ENCODE results near the gene ADORA2B.
"Not testable (repeated sequence)": the region's sequence is repeated elsewhere in the genome, so short reads cannot be mapped to it uniquely, and the experiment has no call there.

The ADORA2B gene

DNA sequence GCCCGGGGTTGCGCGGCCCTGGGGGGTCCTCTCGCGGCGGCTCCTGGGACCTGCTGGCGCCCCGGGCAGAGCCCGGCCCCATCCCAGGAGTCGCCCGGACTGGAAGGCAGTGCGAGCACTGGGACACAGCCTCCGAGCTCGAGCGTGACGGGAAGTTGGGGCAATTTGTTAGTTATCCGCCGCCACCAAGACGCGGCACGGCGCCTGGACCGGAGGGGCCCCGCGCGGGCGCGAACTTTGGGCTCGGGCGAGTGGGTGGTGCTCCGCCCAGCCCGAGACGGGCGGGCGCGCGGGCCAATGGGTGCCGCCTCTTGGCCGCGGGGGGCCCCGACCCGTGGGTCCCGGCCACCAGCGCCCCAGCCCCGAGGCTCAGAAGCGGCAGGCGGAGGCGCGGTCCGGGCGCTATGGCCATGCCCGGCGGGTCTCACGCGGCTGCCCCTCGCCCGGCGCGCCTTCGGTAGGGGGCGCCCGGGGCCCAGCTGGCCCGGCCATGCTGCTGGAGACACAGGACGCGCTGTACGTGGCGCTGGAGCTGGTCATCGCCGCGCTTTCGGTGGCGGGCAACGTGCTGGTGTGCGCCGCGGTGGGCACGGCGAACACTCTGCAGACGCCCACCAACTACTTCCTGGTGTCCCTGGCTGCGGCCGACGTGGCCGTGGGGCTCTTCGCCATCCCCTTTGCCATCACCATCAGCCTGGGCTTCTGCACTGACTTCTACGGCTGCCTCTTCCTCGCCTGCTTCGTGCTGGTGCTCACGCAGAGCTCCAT, at the start of gene ADORA2B:
Gene ADORA2B, plus strand, starts transcription at position 372 of the 768 bp plus-strand sequence. Its CDS starts 119 bp downstream, at position 491.
- DNase-seq = peak; percentile 91

DNA sequence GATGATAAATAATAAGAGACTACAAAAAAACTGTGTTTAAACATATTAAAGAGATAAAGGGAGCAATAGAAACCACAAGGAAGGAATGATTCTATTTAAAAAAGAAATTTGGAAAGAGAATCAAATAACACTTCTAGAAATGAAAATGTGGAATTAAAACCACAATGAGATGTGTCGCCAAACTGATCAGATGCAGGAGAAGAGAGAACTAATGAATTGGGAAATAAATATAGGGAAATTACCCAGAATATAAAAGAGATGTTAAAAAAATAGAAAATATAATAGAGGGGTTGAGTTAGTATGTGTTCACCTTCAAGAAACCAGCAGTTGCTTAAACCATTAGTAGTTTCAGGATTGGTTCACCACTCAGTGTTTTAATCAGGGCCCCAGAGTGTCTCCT, 48.7 kb upstream of the ADORA2B start:
- DNase-seq = no peak

DNA sequence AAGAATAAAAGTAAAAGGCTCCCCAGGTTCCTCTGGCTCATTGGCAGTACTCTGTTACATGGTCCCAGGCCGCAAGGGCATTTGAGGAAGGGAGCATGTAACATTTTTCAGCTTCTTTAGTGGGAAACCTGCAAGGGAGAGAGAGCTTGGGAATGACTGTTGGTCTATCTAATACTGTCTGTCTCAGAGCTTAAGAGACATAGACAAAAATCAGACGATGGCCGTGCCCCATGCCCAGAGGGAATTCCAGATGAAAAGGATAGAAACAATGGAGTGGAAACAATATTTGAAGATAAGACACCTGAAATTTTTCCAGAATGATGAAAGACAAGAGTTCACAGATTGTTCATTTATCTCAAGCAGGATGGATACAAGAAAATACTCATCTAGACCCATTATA, 48.1 kb upstream of the ADORA2B start:
- no peak for DNase-seq

DNA sequence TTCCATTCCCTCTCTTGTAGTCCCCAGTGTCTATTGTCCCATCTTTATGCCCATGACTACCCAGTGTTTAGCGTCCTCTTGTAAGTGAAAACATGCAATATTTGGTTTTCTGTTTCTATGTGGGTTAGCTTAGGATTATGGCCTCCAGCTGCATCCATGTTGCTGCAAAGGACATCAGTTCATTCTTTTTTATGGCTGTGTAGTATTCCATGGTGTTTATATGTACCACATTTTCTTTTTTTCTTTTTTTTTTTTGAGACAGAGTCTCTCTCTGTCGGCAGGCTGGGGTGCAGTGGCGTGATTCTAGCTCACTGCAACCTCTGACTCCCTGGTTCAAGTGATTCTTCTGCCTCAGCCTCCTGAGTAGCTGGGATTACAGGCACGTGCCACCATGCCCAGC, 45.3 kb upstream of the ADORA2B start:
- DNase-seq = not testable (repeated sequence)

DNA sequence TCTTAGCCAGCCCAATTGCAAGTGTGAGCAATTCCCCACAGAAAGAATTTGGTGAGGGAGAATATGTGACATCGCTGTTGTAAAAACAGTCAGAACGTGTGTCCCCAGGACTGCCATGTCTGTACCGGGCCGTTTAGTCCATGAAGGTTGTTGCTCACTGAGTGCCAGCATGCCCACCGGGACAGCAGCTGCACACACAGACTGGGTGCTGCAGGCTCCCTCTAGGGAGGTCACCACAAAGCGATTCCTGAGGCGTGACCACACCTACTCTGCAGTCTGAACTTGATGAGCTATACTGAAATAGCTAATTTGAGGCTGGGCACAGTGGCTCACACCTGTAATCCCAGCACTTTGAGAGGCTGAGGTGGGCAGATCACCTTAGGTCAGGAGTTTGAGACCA, 44.1 kb upstream of the ADORA2B start:
- DNase-seq = no peak

DNA sequence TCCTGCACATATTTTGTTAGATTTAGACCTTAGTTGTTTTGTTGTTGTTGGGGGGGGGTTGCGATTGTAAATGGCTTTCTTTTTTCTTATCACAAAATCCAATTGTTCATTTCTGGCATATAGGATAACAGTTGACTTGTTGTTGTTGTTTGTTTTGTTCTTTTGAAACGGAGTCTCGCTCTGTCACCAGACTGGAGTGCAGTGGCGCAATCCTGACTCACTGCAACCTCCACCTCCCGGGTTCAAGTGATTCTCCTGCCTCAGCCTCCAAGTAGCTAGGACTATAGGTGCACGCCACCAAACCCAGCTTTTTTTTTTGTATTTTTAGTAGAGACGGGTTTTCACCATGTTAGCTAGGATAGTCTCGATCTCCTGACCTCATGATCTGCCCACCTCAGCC, 39.7 kb upstream of the ADORA2B start:
- not testable (repeated sequence) for DNase-seq

DNA sequence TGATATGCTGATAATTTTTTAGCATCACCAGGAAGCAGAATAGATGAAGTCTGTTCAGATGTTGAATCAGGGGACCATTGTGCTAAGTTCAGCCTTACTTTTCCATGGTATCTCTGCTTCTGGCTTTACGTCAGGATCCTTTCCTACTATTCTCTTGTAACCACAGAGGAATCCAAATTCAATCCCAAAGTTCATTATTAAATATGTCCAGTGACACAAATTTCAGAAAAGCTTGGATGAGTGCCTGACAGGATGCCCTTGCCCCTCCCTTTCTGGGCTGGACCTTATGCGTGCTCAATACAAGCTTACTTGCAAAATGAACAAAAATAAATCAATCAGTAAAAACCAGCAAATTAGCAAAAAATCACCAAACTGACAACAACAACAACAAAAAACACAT, 37.6 kb upstream of the ADORA2B start:
- DNase-seq = no peak

DNA sequence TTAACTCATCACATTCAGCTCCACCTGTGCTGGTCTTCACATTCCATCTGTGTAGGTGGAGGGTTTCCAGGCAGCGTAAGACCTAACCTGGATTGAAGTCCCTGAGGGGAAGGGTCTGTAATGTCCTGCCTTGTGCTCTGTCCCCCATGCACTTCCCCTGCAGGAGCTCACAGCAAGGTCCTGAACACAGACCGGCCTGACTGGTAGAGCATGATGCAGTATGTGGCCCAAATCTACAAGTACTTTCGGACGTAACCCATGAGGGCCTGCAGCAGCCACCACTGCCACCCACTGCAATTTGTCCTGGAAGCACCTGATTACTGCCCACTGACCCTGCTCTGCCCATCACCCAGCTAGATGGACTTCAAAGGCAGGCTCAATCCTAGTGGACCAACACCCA, 36.6 kb upstream of the ADORA2B start:
- DNase-seq = no peak

DNA sequence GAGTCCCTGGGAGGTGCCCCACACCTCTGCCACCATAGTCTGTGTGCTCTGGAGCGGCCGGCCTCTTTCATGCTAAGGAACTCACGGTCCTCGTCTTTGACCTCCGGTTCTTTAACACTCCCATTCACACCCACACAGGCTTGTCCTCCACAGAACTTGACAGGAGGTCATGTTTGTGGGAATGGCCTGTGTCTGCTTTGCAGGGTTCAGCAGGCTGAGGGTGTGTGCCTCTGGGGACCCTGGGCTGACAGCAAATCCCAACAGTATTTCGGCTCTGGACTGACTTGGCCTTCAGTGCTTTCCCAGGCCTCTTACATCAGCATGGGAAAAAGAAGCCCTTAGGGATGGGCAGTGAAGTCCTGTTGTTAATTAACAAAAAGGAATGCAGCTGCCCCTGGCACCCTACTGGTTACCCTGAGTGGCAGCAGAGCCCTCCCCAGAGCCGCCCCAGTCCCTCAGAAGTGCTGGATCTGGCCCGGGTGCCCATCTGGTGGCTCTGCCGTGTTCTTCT, 35.4 kb upstream of the ADORA2B start:
- DNase-seq = no peak

DNA sequence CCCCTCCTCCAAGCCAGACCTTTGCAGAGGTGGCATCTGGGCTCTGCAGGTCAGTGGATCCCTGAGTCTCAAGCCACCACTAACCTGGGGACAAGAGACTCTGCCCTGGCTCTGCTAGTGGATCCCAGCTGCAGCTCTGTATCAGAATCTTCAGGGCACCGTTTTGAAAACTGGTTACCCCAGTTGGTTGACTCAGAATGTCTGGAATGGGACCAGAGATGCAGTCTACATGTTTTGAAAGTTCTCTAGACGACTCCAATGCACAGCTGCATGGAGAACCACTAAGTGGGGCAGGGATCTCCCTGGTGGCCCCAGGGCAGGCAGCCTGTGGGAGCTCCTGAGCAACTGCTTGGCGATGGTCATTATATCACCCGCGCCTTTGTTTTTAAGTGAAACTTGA, 34.1 kb upstream of the ADORA2B start:
- DNase-seq = no peak

DNA sequence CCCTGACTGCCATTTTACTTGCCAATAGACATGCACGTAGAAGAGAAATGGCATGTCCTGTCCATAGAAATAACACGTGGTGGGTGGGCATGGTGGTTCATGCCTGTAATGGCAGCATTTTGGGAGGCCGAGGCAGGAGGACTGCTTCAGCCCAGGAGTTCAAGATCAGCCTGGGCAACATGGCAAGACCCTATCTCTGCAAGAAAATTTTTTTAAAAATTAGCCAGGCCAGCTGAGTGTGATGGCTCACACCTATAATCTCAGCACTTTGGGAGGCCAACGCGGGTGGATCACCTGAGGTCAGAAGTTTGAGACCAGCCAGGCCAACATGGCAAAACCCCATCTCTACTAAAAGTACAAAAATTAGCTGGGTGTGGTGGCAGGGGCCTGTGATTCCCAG, 33.2 kb upstream of the ADORA2B start:
- not testable (repeated sequence) for DNase-seq

DNA sequence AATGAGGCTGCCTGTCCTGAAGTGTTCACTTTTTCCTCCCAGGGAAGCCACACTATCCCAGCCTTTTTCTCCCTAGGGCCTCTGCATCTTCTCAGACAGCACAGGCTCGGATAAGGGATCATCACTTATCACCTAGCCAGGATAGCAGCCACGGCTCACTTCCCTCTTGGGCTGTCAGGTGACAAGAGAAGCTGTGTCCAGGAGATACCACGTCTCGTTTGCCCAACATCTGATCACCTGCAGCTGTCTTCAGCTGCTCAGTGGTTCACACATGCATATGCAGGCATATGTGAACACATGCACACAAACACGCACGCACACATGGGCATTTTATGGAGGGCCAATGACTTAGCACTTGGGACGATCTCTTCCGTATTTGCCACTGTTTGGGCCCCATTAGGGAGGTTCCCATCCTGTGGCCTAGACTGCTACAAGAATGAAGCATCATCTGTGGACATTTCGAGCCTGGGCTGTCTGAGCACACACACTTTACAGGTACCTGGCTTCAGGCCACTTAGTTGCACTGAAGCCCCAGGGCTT, 32.4 kb upstream of the ADORA2B start:
- no peak for DNase-seq

DNA sequence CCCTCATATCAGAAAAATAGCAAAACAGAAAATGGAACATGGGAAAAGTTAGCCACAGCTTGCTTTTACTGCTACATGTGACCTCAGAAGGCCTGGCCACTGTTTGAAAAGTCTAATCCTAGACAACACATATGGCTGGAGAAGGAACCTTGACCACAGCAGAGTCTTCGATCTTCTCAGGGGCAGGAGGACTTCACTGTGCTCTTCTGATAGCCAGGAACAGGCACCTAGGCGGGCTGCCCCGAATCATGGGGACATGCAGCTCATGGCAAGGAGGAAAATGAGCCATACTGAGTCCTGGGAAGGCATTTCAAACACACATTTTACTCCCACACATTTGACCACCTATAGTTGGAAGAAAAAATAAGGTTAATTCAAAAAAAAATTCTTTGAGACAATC, 31.1 kb upstream of the ADORA2B start:
- DNase-seq = no peak

DNA sequence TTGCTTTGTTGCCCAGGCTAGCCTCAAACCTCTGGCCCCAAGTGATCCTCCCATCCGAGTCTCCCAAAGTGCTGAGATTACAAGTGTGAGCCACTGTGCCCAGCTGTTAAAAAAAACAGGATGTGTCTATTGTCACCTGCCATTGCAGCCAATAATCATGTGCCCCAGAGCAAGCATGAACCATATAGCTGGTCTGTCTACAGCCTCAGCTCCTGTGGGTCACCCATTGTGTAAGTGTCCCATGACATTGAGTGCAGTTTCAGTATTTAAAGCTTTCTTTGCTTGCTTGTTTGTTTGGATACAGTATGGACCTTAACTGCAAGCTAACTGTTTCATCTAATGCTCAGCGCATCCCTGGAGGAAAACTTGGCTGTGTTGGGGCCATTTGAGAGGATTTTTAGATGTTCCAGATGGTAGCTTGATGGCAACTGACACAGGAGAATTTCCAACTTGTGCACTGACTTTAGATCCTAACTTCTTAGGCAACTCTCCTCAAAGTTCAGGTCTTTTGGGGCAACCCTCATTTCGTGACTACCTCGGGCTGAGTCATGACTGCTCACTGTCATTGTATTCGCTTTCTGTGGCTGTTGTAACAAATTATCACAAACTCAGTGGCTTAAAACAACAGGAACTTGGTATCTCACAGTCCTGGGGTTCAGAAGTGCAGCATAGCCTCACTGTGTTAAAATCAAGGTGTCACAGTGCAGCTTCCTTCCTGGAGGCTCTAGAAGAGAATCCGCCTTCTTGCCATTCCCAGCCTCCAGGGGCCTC, 30.3 kb upstream of the ADORA2B start:
- no peak for DNase-seq

DNA sequence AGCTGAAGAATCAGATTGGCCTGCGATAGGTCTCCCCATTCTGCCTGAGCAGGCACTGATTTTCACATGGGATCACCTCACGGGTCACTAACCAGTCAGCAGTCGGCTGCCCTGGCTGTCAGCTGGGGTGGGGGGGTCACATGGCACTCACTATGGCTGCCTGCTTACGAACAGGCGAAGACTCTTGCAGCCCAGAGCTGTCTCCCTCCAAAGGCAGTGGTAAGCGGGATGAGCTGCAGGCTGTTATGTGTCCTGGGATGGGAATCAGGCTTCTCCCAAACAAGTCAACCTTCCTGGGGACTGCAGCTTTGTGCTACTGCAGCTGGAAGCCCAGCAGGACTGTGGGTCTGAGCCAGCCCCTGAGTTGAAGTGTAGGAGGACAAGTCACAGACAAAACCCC, 29.0 kb upstream of the ADORA2B start:
- DNase-seq = peak; percentile 43

DNA sequence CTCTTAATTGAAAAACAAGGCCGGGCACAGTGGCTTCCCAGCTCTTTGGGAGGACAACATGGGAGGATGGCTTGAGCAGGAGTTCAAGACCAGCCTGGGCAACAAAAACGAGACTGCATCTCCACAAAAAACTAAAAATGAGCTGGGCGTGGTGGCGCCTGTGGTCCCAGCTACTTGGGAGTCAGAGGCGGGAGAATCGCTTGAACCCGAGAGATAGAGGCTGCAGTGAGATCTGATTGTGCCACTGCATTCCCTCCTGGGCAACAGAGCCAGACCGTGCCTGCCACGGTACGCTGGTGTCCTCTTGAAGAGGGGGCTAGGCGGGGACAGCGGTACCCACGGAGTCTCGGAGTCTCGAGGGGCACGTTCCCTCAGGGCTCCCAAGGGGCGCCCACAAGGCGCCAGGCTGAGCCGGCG, 27.9 kb upstream of the ADORA2B start:
- DNase-seq = no peak

DNA sequence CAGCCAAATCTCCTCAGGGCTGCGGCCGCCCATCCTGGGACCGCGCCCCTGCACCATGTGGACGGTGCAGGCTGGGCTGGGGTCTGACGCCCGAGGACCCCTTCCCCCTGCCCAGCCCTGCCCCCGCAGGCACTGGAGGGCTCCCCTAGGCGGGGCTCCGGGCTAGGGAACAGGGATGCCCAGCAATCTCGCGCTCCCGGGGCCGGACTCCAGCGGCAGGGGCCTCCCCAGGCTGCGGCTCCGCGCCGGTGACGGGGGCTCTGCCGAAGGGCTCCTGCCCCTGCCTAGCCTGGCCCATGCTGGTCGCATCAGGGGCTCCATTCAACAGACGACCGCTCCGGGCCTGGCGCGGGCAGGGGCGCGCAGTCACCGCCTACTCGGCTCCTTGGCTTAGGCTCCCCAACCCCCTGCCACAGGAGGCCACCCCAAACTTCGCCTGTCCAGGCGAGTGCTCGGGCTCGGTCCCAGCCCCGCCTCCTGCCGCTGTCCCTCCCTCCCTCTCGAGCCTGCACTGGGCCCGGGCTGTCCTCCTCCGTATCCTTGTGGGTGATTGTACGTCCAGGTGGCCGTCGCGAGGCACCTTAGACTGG, 27.4 kb upstream of the ADORA2B start:
- peak; percentile 54 for DNase-seq

DNA sequence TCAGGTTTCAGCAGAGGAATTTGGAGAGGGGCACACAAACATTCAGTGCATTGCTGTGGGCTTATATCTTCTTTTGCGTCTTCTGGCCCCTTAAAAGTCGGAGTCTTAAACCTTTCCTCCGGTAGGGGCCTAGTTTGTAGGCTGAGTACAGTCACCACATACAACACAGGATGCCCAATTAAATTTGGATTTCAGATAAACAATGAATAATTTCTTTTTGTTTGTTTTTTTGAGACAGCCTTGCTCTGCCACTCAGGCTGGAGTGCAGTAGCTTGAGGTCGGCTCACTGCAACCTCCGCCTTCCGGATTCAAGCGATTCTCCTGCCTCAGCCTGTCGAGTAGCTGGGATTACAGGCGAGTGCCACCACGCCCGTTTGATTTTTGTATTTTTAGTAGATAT, 26.7 kb upstream of the ADORA2B start:
- no peak for DNase-seq

DNA sequence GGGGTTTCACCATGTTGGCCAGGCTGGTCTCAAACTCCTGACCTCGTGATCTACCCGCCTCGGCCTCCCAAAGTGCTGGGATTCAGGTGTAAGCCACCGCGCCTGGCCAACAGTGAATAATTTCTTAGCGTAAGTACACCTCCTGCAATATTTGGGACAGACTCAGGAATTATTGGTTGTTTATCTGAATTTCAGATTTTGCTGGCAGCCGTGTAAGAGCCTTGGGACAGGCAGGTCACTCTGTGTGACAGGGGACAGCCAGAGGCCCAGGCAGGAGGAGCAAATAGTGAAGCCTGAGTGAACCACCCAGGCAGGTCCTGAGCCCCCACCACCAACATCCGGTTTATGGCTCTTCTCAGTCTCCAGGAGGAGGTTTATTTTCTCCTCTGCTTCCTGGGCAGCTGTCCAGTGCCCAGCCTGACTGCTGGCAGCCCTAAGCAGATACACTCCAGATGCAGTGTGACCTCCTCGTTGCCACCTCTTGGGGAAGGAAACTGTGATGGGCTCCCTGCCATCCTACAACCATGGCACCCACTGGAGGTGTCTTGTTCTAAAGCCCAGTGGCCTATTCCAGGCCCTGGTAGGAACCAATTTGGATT, 26.2 kb upstream of the ADORA2B start:
- no peak for DNase-seq

DNA sequence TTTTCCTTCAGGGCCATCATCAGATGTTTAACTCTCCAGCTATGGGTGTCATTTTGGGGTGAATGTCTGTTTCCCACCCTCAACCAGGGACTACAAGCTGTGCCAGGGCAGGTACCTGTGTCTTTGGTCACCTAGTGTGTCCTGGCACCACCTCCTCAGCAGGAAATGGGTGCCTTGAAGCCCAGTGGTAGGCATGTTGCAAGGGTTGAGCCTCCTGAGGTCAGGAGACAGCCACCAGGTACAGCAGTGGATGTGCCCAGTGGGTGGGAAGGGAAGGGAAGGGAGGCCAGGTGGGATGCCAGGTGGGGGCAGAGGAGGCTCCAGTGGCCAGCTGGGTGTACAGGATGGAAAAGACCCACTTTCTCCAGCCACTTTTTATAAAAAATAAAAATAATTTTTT, 25.5 kb upstream of the ADORA2B start:
- DNase-seq = no peak

DNA sequence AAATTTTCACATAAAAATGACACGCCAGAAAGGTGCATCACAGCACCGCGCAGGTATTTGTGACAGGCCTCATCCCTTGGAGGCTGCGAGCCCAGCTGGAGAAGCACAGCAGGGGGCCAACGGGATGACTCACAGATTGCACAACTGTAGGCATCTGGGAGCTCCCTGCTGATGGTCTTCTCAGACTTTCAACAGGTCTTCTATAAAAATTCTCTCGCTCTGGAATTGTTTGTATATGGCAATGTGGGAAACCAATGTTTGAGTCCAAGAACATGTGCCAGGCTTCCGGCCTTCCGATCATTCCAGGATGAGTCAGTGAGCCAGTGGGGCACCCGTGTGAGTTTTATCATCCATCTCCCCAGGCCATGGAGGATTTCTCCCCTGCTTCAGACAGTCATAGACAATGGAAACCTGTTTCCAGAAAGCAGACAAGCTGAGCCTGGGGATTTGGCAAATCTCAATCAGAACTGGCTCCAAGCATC, 24.1 kb upstream of the ADORA2B start:
- DNase-seq = no peak

DNA sequence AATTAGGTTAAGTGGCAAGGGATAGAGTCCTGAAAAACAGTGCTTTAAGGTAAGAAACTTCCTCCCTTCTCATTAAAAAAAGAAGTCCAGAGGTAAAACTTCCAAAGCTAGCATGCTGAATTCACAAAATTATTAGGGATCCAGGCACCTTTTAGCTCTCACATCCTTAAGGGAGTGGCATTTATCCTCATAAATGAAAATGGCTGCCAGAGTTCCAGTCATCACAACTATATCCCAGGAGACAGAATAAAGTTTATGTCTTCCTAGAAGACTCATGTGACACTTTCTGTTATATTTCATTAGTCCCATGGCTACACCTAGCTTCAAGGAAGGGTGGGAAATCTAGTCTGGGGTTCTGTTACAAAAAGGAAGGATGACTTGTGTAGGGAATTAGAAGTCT, 23.3 kb upstream of the ADORA2B start:
- DNase-seq = no peak

DNA sequence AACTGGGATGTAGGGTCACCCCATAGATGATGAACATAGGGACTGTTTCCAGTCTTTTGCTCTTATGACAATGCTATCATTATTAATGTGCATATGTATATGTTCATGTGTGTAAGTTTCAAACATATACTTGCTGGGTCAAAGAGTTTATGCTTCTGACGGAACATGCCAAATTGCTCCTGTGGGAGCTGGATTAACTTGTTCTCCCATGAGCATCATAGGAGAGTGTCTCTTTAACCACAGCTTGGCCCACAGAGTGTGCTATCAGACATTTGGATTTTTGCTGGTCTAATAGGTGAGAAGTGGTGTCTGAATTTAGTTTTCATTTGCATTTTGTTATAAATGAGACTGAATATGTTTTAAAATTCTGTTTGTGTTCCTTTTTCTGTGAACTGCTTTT, 22.3 kb upstream of the ADORA2B start:
- DNase-seq = no peak

Data from retina (tissue), 1 donor.